ENCODE data around the gene SMTNL1. TPM values are rescaled to one million over a fixed set of nuclear protein-coding genes. Genes with fewer than 3 reads are reported as not detected.

The SMTNL1 gene
- total and polyA plus RNA-seq, 9 of the 15 experiments (the other 6 are each of a cell fraction or from before 2014, with no cell fraction given), result not detected

GRCh38 chr11:57539342-57539741, 1.9 kb downstream of the SMTNL1 start (continued):
- TF ChIP-seq ZBTB17 (CRISPR knock-in tag; IDR thresholded peaks at IDR 0.05) (no peak), MCM5 (IDR thresholded peaks at IDR 0.05; ENCODE audit: low read depth) (no peak), NR1H2 (CRISPR knock-in tag; IDR thresholded peaks at IDR 0.05) (no peak), FOXM1 (IDR thresholded peaks at IDR 0.05; ENCODE audit: low read depth) (no peak), FOXM1 (CRISPR knock-in tag; IDR thresholded peaks at IDR 0.05; ENCODE audit: low read depth) (no peak), ZBTB40 (IDR thresholded peaks at IDR 0.05) (no peak), ZBTB40 (CRISPR knock-in tag; IDR thresholded peaks at IDR 0.05) (no peak)
- TF ChIP-seq, protein P1, sequence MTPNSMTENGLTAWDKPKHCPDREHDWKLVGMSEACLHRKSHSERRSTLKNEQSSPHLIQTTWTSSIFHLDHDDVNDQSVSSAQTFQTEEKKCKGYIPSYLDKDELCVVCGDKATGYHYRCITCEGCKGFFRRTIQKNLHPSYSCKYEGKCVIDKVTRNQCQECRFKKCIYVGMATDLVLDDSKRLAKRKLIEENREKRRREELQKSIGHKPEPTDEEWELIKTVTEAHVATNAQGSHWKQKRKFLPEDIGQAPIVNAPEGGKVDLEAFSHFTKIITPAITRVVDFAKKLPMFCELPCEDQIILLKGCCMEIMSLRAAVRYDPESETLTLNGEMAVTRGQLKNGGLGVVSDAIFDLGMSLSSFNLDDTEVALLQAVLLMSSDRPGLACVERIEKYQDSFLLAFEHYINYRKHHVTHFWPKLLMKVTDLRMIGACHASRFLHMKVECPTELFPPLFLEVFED (CRISPR knock-in tag; conservative IDR thresholded peaks at IDR 0.05), result no peak

Data from K562 (cell line).